CD4-positive, CD25-positive, alpha-beta regulatory T cell (primary cell): ENCODE measurements around the gene HSD17B8. TPM values are rescaled to one million over a fixed set of nuclear protein-coding genes. Genes with fewer than 3 reads are reported as not detected.

Source experiments
- polyA plus RNA-seq, 4 donors: library from polyadenylated mRNA; unstranded; fragments of 300-500 nt; fragmentation: Illumina TruSeq; gene quantifications; one replicate each; pipeline ENCODE4 v1.2.3, GENCODE V29; 2021
- total RNA-seq: library from RNA; stranded (reverse); gene quantifications from one replicate; pipeline ENCODE4 v1.2.3, GENCODE V29; 2022

HSD17B8 gene
- total and polyA plus RNA-seq, 5 donors from 2014 or later, result 8.8 to 53.9 (median 38.3) TPM

Other genes starting within 250 kb of the HSD17B8 start
- 425 TPM for gene BRD2, start 236.1 kb upstream of the HSD17B8 start, total RNA-seq
- 10 to 100 TPM; 43.9 to 58.7 (median 53.8) TPM for gene BRD2, start 236.1 kb upstream of the HSD17B8 start, polyA plus RNA-seq
- gene HLA-DOA, start 195.1 kb upstream of the HSD17B8 start, total RNA-seq, result 14.0 TPM
- gene HLA-DOA, start 195.1 kb upstream of the HSD17B8 start, polyA plus RNA-seq, result 10 to 100 TPM in 1 of 4 donors, 1 to 10 TPM in 3; 7.0 to 14.9 (median 8.9) TPM
- gene HLA-DPA1, start 131.0 kb upstream of the HSD17B8 start, total RNA-seq, result 102 TPM
- 100 to 1,000 TPM in 3 of 4 donors, 10 to 100 TPM in 1; 97.9 to 292 (median 209) TPM for gene HLA-DPA1, start 131.0 kb upstream of the HSD17B8 start, polyA plus RNA-seq
- 153 TPM for gene HLA-DPB1, start 128.7 kb upstream of the HSD17B8 start, total RNA-seq
- gene HLA-DPB1, start 128.7 kb upstream of the HSD17B8 start, polyA plus RNA-seq, result 100 to 1,000 TPM; 144 to 335 (median 244) TPM
- 0.89 TPM for gene COL11A2, start 12.2 kb upstream of the HSD17B8 start, total RNA-seq
- under 1 TPM in 2 of 4 donors, not detected in 2; 0.34 to 0.43 TPM for gene COL11A2, start 12.2 kb upstream of the HSD17B8 start, polyA plus RNA-seq
- 62.6 TPM for gene RXRB, start 4.0 kb upstream of the HSD17B8 start, total RNA-seq
- gene RXRB, start 4.0 kb upstream of the HSD17B8 start, polyA plus RNA-seq, result 1 to 10 TPM; 7.1 to 8.9 (median 7.2) TPM
- gene SLC39A7, start 3.8 kb upstream of the HSD17B8 start, total RNA-seq, result 24.1 TPM
- gene SLC39A7, start 3.8 kb upstream of the HSD17B8 start, polyA plus RNA-seq, result 10 to 100 TPM; 11.4 to 27.3 (median 20.4) TPM
- 34.2 TPM for gene RING1, start 3.8 kb downstream of the HSD17B8 start, total RNA-seq
- gene RING1, start 3.8 kb downstream of the HSD17B8 start, polyA plus RNA-seq, result 1 to 10 TPM; 4.9 to 6.3 (median 5.5) TPM
- 70.6 TPM for gene VPS52, start 67.2 kb downstream of the HSD17B8 start, total RNA-seq
- gene VPS52, start 67.2 kb downstream of the HSD17B8 start, polyA plus RNA-seq, result 10 to 100 TPM; 12.4 to 17.4 (median 15.0) TPM
- gene RPS18, start 67.4 kb downstream of the HSD17B8 start, total RNA-seq, result 2,198 TPM
- over 10,000 TPM in 1 of 4 donors, 1,000 to 10,000 TPM in 3; 7,008 to 10,525 (median 8,528) TPM for gene RPS18, start 67.4 kb downstream of the HSD17B8 start, polyA plus RNA-seq
- 17.5 TPM for gene B3GALT4, start 72.5 kb downstream of the HSD17B8 start, total RNA-seq
- gene B3GALT4, start 72.5 kb downstream of the HSD17B8 start, polyA plus RNA-seq, result 10 to 100 TPM; 27.5 to 35.9 (median 31.2) TPM
- 31.5 TPM for gene WDR46, start 84.6 kb downstream of the HSD17B8 start, total RNA-seq
- gene WDR46, start 84.6 kb downstream of the HSD17B8 start, polyA plus RNA-seq, result 10 to 100 TPM; 50.6 to 54.0 (median 52.0) TPM
- 20.0 TPM for gene PFDN6, start 84.9 kb downstream of the HSD17B8 start, total RNA-seq
- gene PFDN6, start 84.9 kb downstream of the HSD17B8 start, polyA plus RNA-seq, result 10 to 100 TPM; 33.7 to 47.0 (median 38.4) TPM
- gene RGL2, start 94.3 kb downstream of the HSD17B8 start, total RNA-seq, result 59.2 TPM
- gene RGL2, start 94.3 kb downstream of the HSD17B8 start, polyA plus RNA-seq, result 1 to 10 TPM; 7.2 to 9.4 (median 8.1) TPM
- 281 TPM for gene TAPBP, start 109.4 kb downstream of the HSD17B8 start, total RNA-seq
- gene TAPBP, start 109.4 kb downstream of the HSD17B8 start, polyA plus RNA-seq, result 100 to 1,000 TPM; 251 to 314 (median 262) TPM
- gene ZBTB22, start 113.1 kb downstream of the HSD17B8 start, total RNA-seq, result 19.4 TPM
- gene ZBTB22, start 113.1 kb downstream of the HSD17B8 start, polyA plus RNA-seq, result 10 to 100 TPM in 2 of 4 donors, 1 to 10 TPM in 2; 8.3 to 13.5 (median 11.5) TPM
- 45.1 TPM for gene DAXX, start 118.3 kb downstream of the HSD17B8 start, total RNA-seq
- 100 to 1,000 TPM in 2 of 4 donors, 10 to 100 TPM in 2; 88.0 to 104 (median 97.5) TPM for gene DAXX, start 118.3 kb downstream of the HSD17B8 start, polyA plus RNA-seq
- 8.7 TPM for gene KIFC1, start 187.2 kb downstream of the HSD17B8 start, total RNA-seq
- gene KIFC1, start 187.2 kb downstream of the HSD17B8 start, polyA plus RNA-seq, result 1 to 10 TPM in 3 of 4 donors, under 1 TPM in 1; 0.41 to 3.9 (median 1.3) TPM
- 403 TPM for gene PHF1, start 206.4 kb downstream of the HSD17B8 start, total RNA-seq
- 10 to 100 TPM; 41.5 to 72.2 (median 64.1) TPM for gene PHF1, start 206.4 kb downstream of the HSD17B8 start, polyA plus RNA-seq
- gene CUTA, start 213.5 kb downstream of the HSD17B8 start, total RNA-seq, result 202 TPM
- gene CUTA, start 213.5 kb downstream of the HSD17B8 start, polyA plus RNA-seq, result 100 to 1,000 TPM; 435 to 529 (median 489) TPM
- gene SYNGAP1, start 215.4 kb downstream of the HSD17B8 start, total RNA-seq, result 81.4 TPM
- gene SYNGAP1, start 215.4 kb downstream of the HSD17B8 start, polyA plus RNA-seq, result under 1 TPM; 0.48 to 0.82 (median 0.63) TPM
- gene ZBTB9, start 249.9 kb downstream of the HSD17B8 start, total RNA-seq, result 8.6 TPM
- 10 to 100 TPM in 1 of 4 donors, 1 to 10 TPM in 3; 4.5 to 11.7 (median 6.8) TPM for gene ZBTB9, start 249.9 kb downstream of the HSD17B8 start, polyA plus RNA-seq